Panc1 (cell line): ENCODE results near the gene SPOCK1. TPM values are rescaled to one million over a fixed set of nuclear protein-coding genes. Genes with fewer than 3 reads are reported as not detected.
"Not testable (repeated sequence)": the region's sequence is repeated elsewhere in the genome, so short reads cannot be mapped to it uniquely, and the experiment has no call there.

Experiments
- ATAC-seq: fragments of 200-7000 bp; cut with Tn5 transposase; 2 replicates; pipeline ENCODE4 v1.9.1; 2020; ENCODE audit warnings: mild to moderate bottlenecking, moderate library complexity
- BruUV-seq: library from RNA; stranded (reverse); fragments of 400-500 nt; replicated peaks from 2 replicates; lab custom pipeline; 2021; lab: Mats Ljungman, UMichigan
- CTCF ChIA-PET: fragments of 300-600 bp; sonication (Branson Sonifier 250); formaldehyde crosslinking; loops from one replicate; lab custom pipeline; 2022; ENCODE audit warnings: antibody characterized with exemption; lab: Charles Lee
- POLR2A ChIA-PET: fragments of 300-600 bp; sonication (Branson Sonifier 250); formaldehyde crosslinking; loops from one replicate; lab custom pipeline; 2022; ENCODE audit warnings: antibody characterized with exemption; lab: Charles Lee
- DNase-seq: peaks from one replicate; pipeline ENCODE4 v3.0.0-alpha.2; 2010; ENCODE audit warnings: low read depth, low spot score
- H3K27ac ChIP-seq: 2 replicates; pipeline ENCODE4 v1.5.1; 2011; ENCODE audit warnings: mild to moderate bottlenecking, low read length, inconsistent platforms
- H3K27me3 ChIP-seq: fragments of 200-500 bp; sonication (Bioruptor generic); 2 replicates; pipeline ENCODE4 v1.6.0; 2014; ENCODE audit warnings: low read length, inconsistent platforms; ENCODE audit not compliant: control insufficient read depth, insufficient read depth
- H3K36me3 ChIP-seq: fragments of 200-500 bp; sonication (Bioruptor generic); 2 replicates; pipeline ENCODE4 v1.5.1; 2014; ENCODE audit warnings: inconsistent platforms, mild to moderate bottlenecking, low read length, moderate library complexity; ENCODE audit not compliant: control insufficient read depth, insufficient read depth
- H3K4me1 ChIP-seq: 2 replicates; pipeline ENCODE4 v1.5.1; 2011; ENCODE audit warnings: inconsistent platforms, mild to moderate bottlenecking, low read length, moderate library complexity; ENCODE audit not compliant: control insufficient read depth, insufficient read depth
- H3K4me3 ChIP-seq, 2 experiments: 2 replicates each; pipeline ENCODE4 v1.5.1; 2011 to 2012; ENCODE audit warnings: low read depth in 2 of 2, low read length in 2 of 2, mild to moderate bottlenecking in 2 of 2, inconsistent platforms in 1 of 2, moderate library complexity in 1 of 2
- H3K9me3 ChIP-seq: fragments of 200-500 bp; sonication (Bioruptor generic); 2 replicates; pipeline ENCODE4 v1.5.1; 2014; ENCODE audit warnings: low read depth, mild to moderate bottlenecking, inconsistent platforms, low read length, moderate library complexity; ENCODE audit not compliant: control insufficient read depth, insufficient read depth
- CTCF ChIP-seq: fragments of 450-650 bp; IDR thresholded peaks from 2 replicates; pipeline ENCODE4 v1.5.1; 2017; ENCODE audit warnings: mild to moderate bottlenecking
- POLR2AphosphoS5 ChIP-seq: IDR thresholded peaks from 2 replicates; pipeline ENCODE4 v1.6.1; 2012; ENCODE audit warnings: mild to moderate bottlenecking, low read depth, low read length, moderate library complexity
- SIN3A ChIP-seq: IDR thresholded peaks from 2 replicates; pipeline ENCODE4 v1.6.1; 2012; ENCODE audit warnings: low read depth, mild to moderate bottlenecking, low read length, moderate library complexity, borderline replicate concordance; ENCODE audit not compliant: insufficient read depth
- TCF7L2 ChIP-seq: IDR thresholded peaks from 2 replicates; pipeline ENCODE4 v1.6.1; 2011; ENCODE audit warnings: mild to moderate bottlenecking, low read depth, low read length, inconsistent platforms
- in situ Hi-C: cut with HindIII; loops from 2 replicates; pipeline ENCODE4 v1.10.0; 2016; ENCODE audit warnings: low sequenced_read_pairs, low pct_unique_long_range_greater_than_20kb
- intact Hi-C: fragments of 100-400 bp; cut with micrococcal nuclease; formaldehyde crosslinking; loops from one replicate; pipeline ENCODE4 v1.10.0; 2022; ENCODE audit not compliant: unreplicated experiment
- total RNA-seq: library from RNA; stranded (reverse); gene quantifications from one replicate; pipeline ENCODE4 v1.2.1, GENCODE V29; 2021; ENCODE audit not compliant: unreplicated experiment
- TF ChIP-seq, protein P1 (sequence below), 2 experiments: IDR thresholded peaks; 2 replicates each; pipeline ENCODE4 v1.6.1; 2011 to 2012; ENCODE audit warnings: low read depth in 2 of 2, control low read depth in 1 of 2, low read length in 1 of 2, mild to moderate bottlenecking in 1 of 2, moderate library complexity in 1 of 2; ENCODE audit not compliant: insufficient read depth in 1 of 2

SPOCK1 gene
- total RNA-seq, 1 experiment from 2014 or later, result 15.6 TPM

- Histone ChIP-seq H3K9me3 (no peaks in the 10 kb centered on the region), H3K27ac (no peak overlapping the region), H3K4me1 (no peaks in the 10 kb centered on the region), H3K36me3 (no peaks in the 10 kb centered on the region), H3K4me3 (no peak overlapping the region), H3K27me3 (no peaks in the 10 kb centered on the region)
- CTCF ChIA-PET, result no interaction called here
- in situ Hi-C loops (no loop called here), intact Hi-C loops (no loop called here)
- POLR2A ChIA-PET, result no interaction called here
- DNase-seq (no peak), ATAC-seq (no peak)
- no peak for TF ChIP-seq TCF7L2
- no peak for TF ChIP-seq SIN3A
- TF ChIP-seq, protein P1, sequence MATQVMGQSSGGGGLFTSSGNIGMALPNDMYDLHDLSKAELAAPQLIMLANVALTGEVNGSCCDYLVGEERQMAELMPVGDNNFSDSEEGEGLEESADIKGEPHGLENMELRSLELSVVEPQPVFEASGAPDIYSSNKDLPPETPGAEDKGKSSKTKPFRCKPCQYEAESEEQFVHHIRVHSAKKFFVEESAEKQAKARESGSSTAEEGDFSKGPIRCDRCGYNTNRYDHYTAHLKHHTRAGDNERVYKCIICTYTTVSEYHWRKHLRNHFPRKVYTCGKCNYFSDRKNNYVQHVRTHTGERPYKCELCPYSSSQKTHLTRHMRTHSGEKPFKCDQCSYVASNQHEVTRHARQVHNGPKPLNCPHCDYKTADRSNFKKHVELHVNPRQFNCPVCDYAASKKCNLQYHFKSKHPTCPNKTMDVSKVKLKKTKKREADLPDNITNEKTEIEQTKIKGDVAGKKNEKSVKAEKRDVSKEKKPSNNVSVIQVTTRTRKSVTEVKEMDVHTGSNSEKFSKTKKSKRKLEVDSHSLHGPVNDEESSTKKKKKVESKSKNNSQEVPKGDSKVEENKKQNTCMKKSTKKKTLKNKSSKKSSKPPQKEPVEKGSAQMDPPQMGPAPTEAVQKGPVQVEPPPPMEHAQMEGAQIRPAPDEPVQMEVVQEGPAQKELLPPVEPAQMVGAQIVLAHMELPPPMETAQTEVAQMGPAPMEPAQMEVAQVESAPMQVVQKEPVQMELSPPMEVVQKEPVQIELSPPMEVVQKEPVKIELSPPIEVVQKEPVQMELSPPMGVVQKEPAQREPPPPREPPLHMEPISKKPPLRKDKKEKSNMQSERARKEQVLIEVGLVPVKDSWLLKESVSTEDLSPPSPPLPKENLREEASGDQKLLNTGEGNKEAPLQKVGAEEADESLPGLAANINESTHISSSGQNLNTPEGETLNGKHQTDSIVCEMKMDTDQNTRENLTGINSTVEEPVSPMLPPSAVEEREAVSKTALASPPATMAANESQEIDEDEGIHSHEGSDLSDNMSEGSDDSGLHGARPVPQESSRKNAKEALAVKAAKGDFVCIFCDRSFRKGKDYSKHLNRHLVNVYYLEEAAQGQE (IDR thresholded peaks at IDR 0.05; ENCODE audit: insufficient read depth in 1 of 2, low read depth in 2 of 2, low read length in 1 of 2), result no peak
- no peak for TF ChIP-seq CTCF
- TF ChIP-seq POLR2AphosphoS5, result no peak
- BruUV-seq, result no TSS peak
Measured at GRCh38 chr5:137260820-137261695, 238.1 kb downstream of the SPOCK1 start.

- H3K36me3 ChIP-seq, POLR2A ChIA-PET, H3K4me1 ChIP-seq, ATAC-seq, H3K9me3 ChIP-seq, CTCF ChIA-PET, H3K4me3 ChIP-seq, H3K27me3 ChIP-seq, in situ Hi-C loops, intact Hi-C loops, BruUV-seq, DNase-seq, H3K27ac ChIP-seq: not testable (repeated sequence)
Measured at GRCh38 chr5:137259115-137259514, 240.0 kb downstream of the SPOCK1 start.
